Astrocyte of the cerebellum (primary cell): ENCODE results near the gene BCAP29.

ENCODE experiments used
- DNase-seq: peaks from one replicate; pipeline ENCODE4 v3.0.0-alpha.2; 2011; ENCODE audit warnings: low read depth
- H3K4me3 ChIP-seq: 2 replicates; pipeline ENCODE4 v1.5.1; 2011; ENCODE audit warnings: mild to moderate bottlenecking, low read depth, low read length, moderate library complexity
- CTCF ChIP-seq: IDR thresholded peaks from 2 replicates; pipeline ENCODE4 v1.5.1; 2012; ENCODE audit warnings: low read length, low read depth, moderate library complexity, mild to moderate bottlenecking; ENCODE audit errors: missing control alignments
- in situ Hi-C: cut with HindIII; loops from 2 replicates; pipeline ENCODE4 v1.10.0; 2017; ENCODE audit warnings: low sequenced_read_pairs

BCAP29 gene

DNA sequence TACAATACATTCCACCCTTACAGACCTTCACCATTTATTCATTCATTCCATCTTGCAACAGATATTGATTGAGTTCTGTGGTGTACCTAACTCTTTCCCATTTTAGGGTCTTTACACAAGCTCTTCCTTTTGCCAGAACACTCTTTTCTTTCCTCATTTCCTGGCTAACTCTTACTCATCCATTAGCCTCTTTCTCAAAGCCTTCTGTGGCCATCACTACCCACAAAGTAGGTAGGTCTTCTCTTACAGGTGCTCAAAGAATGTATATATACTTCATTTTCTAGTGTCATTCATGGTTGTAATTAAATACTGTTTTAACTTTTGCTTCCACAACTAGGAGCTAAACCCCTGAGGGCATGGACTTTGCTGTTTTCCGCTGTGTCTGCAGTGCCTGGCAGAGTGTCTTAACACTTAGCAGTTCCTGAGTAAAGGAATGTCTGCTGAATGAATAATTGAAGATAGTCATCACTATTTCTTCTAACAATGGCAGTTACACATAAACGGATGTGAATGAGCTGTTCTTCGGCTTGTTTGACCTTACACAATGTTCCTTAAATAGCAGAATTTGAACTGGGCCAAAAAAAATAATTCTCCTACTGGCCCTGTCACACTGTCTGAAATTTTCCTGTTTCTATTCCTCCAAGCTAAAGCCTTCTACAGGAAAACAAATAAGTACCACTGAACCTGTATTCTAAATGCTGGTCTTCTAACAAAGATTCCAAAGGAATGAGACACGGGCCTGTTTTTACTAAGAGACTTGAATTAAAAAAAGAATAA, 15.1 kb downstream of the BCAP29 start:
- no peak for TF ChIP-seq CTCF
- in situ Hi-C loops = no loop called here
- H3K4me3 ChIP-seq = no peak overlapping the region
- DNase-seq = peak; percentile 75

DNA sequence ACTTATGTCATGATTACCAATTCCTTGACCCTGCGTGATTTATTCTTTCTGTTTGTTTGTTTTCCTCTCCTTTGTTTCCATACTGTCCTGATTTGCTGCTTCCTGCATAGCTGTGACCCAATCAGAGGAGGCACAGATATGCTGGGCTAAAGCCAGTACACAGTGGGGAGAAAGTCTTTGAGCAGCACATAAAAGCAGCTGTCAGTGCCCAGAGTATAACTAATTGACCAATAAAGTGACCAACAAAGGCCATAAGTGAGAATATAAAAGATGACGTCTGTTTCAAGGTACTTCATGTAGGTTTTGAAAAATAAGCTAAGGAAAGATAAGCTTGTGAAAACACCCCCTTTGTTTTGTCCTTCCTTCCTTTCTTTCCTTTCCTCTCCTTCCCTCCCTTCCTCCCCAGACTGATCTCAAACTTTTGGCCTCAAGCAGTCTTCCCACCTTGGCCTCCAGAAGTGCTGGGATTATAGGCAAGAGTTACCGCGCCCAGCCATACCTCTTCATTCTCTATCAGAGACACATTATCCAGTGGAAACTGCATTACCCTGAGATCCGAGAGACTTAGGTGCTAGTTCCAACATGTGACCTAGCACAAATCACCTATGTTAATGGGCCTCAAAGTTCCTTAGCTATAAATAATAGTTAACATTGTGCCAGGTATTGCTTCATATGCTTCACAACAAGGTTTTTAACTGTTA, 17.0 kb downstream of the BCAP29 start:
- no peak for TF ChIP-seq CTCF
- H3K4me3 ChIP-seq = no peak overlapping the region
- DNase-seq = peak; percentile 48
- in situ Hi-C loops = no loop called here

DNA sequence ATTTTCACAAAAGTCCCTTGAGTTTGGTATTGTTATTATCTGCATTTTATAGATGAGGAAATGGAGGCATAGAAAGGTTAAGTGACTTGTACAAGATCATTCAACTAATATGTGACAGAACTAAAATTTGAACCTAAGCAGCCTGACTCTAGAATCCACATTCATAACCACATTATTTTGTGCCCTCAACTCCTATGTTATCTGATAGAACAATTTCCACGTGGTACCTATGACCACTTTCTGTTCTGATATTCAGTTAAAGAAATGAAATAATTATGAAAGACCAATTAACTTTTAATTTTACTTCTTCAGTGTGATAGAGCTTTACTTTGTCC, 17.5 kb downstream of the BCAP29 start:
- in situ Hi-C loops = no loop called here
- TF ChIP-seq CTCF = no peak
- no peak overlapping the region for H3K4me3 ChIP-seq
- DNase-seq = no peak

DNA sequence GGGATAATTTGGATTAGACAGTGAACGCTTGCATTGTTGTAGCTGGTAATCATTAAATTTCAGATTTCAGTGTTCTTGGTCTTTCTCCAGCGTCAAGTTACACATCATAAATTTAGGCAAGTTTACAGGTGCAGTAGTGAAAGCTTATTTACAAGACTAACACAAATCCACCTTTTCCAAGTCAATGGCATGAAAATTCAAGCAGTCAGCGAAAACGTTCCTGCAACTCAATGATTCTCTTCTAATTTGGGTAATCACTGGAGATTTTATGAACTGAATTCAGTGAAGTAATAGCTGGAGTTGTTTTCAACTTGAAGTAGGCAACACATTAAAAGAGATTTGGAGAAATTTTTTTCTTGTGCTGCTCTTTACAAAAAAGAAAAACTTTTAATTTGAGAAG, 17.9 kb downstream of the BCAP29 start:
- in situ Hi-C loops = no loop called here
- H3K4me3 ChIP-seq = no peak overlapping the region
- no peak for TF ChIP-seq CTCF
- DNase-seq = no peak

GRCh38 chr7:107599262-107599661, 19.2 kb downstream of the BCAP29 start:
- DNase-seq = no peak
- no peak for TF ChIP-seq CTCF
- H3K4me3 ChIP-seq = no peak overlapping the region
- in situ Hi-C loops = no loop called here

DNA sequence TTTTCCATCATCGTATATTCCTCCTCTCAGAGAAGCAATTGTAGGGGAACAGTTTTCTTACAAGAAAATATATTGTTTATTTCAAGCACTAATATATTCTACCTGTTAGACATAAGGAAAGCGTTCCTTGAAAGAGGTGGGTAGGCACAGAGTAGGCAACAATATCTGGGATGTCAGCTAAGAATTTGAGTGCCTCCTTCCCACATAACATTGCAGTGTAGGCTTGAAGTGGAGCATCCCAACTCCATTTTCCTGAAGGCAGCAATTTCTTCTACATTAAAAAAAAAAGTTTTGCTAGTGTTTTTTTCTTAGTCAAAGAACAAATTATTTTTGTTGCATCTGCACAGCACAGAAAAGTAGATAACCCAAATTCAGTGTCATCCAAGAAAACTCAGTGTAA, 20.8 kb downstream of the BCAP29 start:
- in situ Hi-C loops = no loop called here
- H3K4me3 ChIP-seq = no peak overlapping the region
- TF ChIP-seq CTCF = no peak
- DNase-seq = no peak
